Stimulated activated CD4-positive, alpha-beta T cell treated with anti-CD3 and anti-CD28 coated beads, TNF-alpha, amount 100 ng/mL, for 48 hours (primary cell): ENCODE measurements around the gene DISP3.
"Not testable (repeated sequence)": the region's sequence is repeated elsewhere in the genome, so short reads cannot be mapped to it uniquely, and the experiment has no call there.

Experiments
- DNase-seq, 3 donors: peaks; one replicate each; pipeline ENCODE4 v3.0.0-alpha.2; 2020; ENCODE audit warnings: low read depth in 3 of 3

Gene DISP3

GRCh38 chr1:11576109-11576875, 97.3 kb downstream of the DISP3 start:
- DNase-seq = no peak

DNA sequence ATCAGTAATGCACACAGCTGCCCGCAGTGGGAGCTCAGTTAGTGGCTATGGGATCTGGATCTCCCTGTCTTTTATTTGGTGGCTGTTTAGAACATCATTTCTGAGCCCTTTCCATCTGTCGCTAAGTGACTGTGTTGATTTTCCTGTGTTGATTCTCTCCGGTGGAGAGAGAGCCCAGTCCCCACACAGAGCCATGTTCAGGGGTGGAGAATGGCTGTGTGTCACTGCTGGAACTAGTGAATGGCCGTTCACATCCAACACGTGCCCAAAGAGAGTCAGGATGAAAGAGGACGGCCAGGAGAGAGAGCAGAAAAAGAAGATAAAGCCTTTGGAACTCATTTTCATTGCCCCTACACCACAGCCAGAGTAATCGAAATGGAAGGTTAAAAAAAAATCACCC, 99.0 kb downstream of the DISP3 start:
- DNase-seq = no peak

DNA sequence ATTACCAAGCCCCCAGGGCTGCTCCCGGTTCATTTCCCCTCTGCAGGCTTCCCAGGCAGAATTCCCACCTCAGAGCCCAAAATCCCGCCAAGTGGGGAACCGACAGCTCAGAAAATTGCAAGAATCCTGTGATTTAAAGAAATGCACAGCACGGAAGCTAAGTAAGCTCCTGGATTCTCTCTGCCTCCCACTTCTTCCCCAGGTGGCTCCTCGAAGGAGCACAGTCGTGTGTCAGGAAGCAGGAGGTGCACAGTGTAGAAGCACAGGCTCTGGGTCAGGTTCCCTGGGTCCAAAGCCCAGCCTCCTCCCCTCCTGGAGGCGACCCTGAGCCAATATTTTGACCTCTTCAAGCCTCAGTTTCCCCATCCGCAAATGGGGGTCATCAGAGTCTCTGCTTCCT, 100.6 kb downstream of the DISP3 start:
- DNase-seq = no peak

GRCh38 chr1:11580049-11580448, 101.1 kb downstream of the DISP3 start:
- DNase-seq = not testable (repeated sequence)

GRCh38 chr1:11581445-11581991, 102.6 kb downstream of the DISP3 start:
- DNase-seq = no peak

DNA sequence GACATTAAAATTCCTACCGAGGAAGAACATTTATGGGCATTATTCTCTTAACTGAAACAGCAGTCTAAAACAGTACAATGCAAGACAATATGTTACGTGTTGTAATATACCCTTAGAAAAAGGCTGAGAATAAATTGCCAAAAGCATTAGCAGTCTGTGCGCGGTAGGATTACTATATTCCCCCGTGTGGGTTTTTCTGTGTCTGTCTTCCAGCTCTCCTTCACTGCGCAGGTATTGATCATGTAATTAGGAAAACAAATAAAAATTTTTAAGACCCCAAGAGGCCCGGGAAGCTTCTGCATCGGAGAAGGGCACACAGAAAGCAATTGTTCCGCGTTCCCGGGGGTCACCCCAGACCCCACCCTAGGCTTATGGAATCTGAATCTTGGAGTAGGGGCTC, 106.4 kb downstream of the DISP3 start:
- DNase-seq = no peak
